Astrocyte (in vitro differentiated cells and primary cell): ENCODE results near the gene PAPLN. TPM values are rescaled to one million over a fixed set of nuclear protein-coding genes. Genes with fewer than 3 reads are reported as not detected.

Source experiments
- DNase-seq: peaks from one replicate; pipeline ENCODE4 v3.0.0-alpha.2; 2010; ENCODE audit warnings: low read depth
- FAIRE-seq: peaks from 2 replicates; lab custom pipeline; 2011; peaks lifted over from hg19 to GRCh38; lab: Jason Lieb, UNC
- H2AFZ ChIP-seq: 2 replicates; pipeline ENCODE4 v1.6.0; 2012; ENCODE audit warnings: low read depth, low read length, inconsistent platforms
- H3K27ac ChIP-seq: 2 replicates; pipeline ENCODE4 v1.5.1; 2011; ENCODE audit warnings: low read depth, low read length, inconsistent platforms
- H3K27me3 ChIP-seq: 2 replicates; pipeline ENCODE4 v1.6.0; 2011; ENCODE audit warnings: low read length, inconsistent platforms; ENCODE audit not compliant: insufficient read depth
- H3K36me3 ChIP-seq: 2 replicates; pipeline ENCODE4 v1.5.1; 2011; ENCODE audit warnings: low read length, inconsistent platforms; ENCODE audit not compliant: insufficient read depth
- H3K4me1 ChIP-seq: 2 replicates; pipeline ENCODE4 v1.5.1; 2011; ENCODE audit warnings: low read length, inconsistent platforms; ENCODE audit not compliant: insufficient read depth
- H3K4me2 ChIP-seq: 2 replicates; pipeline ENCODE4 v1.6.0; 2012; ENCODE audit warnings: low read length, inconsistent platforms
- H3K4me3 ChIP-seq: 2 replicates; pipeline ENCODE4 v1.5.1; 2011; ENCODE audit warnings: low read depth, mild to moderate bottlenecking, low read length, inconsistent platforms; ENCODE audit not compliant: insufficient read depth
- H3K79me2 ChIP-seq: 2 replicates; pipeline ENCODE4 v1.6.0; 2012; ENCODE audit warnings: mild to moderate bottlenecking, low read length, inconsistent platforms; ENCODE audit not compliant: insufficient read depth
- H3K9ac ChIP-seq: 2 replicates; pipeline ENCODE4 v1.6.0; 2012; ENCODE audit warnings: mild to moderate bottlenecking, low read length, inconsistent platforms
- H3K9me3 ChIP-seq: 2 replicates; pipeline ENCODE4 v1.5.1; 2012; ENCODE audit warnings: low read depth, mild to moderate bottlenecking, low read length, inconsistent platforms; ENCODE audit not compliant: insufficient read depth
- H4K20me1 ChIP-seq: 2 replicates; pipeline ENCODE4 v1.6.0; 2012; ENCODE audit warnings: low read length, inconsistent platforms; ENCODE audit not compliant: insufficient read depth
- H3K27ac Mint-ChIP-seq: one replicate; pipeline ENCODE4 v1.8.0; 2021; ENCODE audit warnings: mild to moderate bottlenecking, mixed read lengths; ENCODE audit not compliant: unreplicated experiment
- H3K27me3 Mint-ChIP-seq: one replicate; pipeline ENCODE4 v1.8.0; 2021; ENCODE audit warnings: low read depth, mixed read lengths; ENCODE audit not compliant: unreplicated experiment
- H3K36me3 Mint-ChIP-seq: one replicate; pipeline ENCODE4 v1.8.0; 2021; ENCODE audit warnings: low read depth, mixed read lengths; ENCODE audit not compliant: unreplicated experiment
- H3K4me1 Mint-ChIP-seq: one replicate; pipeline ENCODE4 v1.8.0; 2021; ENCODE audit warnings: low read depth, mixed read lengths; ENCODE audit not compliant: unreplicated experiment
- H3K4me3 Mint-ChIP-seq: one replicate; pipeline ENCODE4 v1.8.0; 2021; ENCODE audit warnings: mild to moderate bottlenecking, moderate library complexity, mixed read lengths; ENCODE audit not compliant: unreplicated experiment
- H3K9me3 Mint-ChIP-seq: one replicate; pipeline ENCODE4 v1.8.0; 2021; ENCODE audit warnings: mild to moderate bottlenecking, mixed read lengths; ENCODE audit not compliant: unreplicated experiment
- EZH2 ChIP-seq: IDR thresholded peaks from 2 replicates; pipeline ENCODE4 v1.6.1; 2012; ENCODE audit warnings: mild to moderate bottlenecking, low read length, inconsistent platforms; ENCODE audit not compliant: insufficient read depth
- total RNA-seq: library from RNA; stranded (reverse); gene quantifications from 2 replicates; pipeline ENCODE4 v1.2.1, GENCODE V29; 2021
- TF ChIP-seq, protein P1 (sequence below): IDR thresholded peaks from 2 replicates; pipeline ENCODE4 v1.5.1; 2011; ENCODE audit warnings: low read depth, mild to moderate bottlenecking, inconsistent platforms, low read length, moderate library complexity; ENCODE audit not compliant: insufficient read depth

PAPLN gene
- total RNA-seq, 1 donor from 2014 or later, result 5.0 TPM

- TF ChIP-seq, protein P1, sequence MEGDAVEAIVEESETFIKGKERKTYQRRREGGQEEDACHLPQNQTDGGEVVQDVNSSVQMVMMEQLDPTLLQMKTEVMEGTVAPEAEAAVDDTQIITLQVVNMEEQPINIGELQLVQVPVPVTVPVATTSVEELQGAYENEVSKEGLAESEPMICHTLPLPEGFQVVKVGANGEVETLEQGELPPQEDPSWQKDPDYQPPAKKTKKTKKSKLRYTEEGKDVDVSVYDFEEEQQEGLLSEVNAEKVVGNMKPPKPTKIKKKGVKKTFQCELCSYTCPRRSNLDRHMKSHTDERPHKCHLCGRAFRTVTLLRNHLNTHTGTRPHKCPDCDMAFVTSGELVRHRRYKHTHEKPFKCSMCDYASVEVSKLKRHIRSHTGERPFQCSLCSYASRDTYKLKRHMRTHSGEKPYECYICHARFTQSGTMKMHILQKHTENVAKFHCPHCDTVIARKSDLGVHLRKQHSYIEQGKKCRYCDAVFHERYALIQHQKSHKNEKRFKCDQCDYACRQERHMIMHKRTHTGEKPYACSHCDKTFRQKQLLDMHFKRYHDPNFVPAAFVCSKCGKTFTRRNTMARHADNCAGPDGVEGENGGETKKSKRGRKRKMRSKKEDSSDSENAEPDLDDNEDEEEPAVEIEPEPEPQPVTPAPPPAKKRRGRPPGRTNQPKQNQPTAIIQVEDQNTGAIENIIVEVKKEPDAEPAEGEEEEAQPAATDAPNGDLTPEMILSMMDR, result no peak
- no peak for TF ChIP-seq EZH2
- peaks cover 6% of the 10 kb centered on the region for H4K20me1 ChIP-seq
These were observed 6.0 kb downstream of the PAPLN start for GRCh38 chr14:73243341-73243740.

GRCh38 chr14:73243748-73244147 lies 6.4 kb downstream of the PAPLN start:
- H3K9me3 ChIP-seq, result peaks cover 3% of the 10 kb centered on the region
- H3K27me3 ChIP-seq, result peaks cover 27% of the 10 kb centered on the region
- H2AFZ ChIP-seq, result no peak overlapping the region
- H3K27ac Mint-ChIP-seq, result no peak overlapping the region
- no peak overlapping the region for H3K9ac ChIP-seq
- DNase-seq (no peak), FAIRE-seq (no peak)
- peaks cover 8% of the 10 kb centered on the region for H3K36me3 Mint-ChIP-seq
- peaks cover 28% of the 10 kb centered on the region for H3K4me1 Mint-ChIP-seq
- peaks cover 5% of the 10 kb centered on the region for H4K20me1 ChIP-seq
- H3K4me1 ChIP-seq, result peaks cover 21% of the 10 kb centered on the region
- no peaks in the 10 kb centered on the region for H3K9me3 Mint-ChIP-seq
- TF ChIP-seq, protein P1, result no peak
- no peak for TF ChIP-seq EZH2
- no peak overlapping the region for H3K4me3 Mint-ChIP-seq
- H3K4me2 ChIP-seq, result no peak overlapping the region
- no peak overlapping the region for H3K27ac ChIP-seq
- H3K79me2 ChIP-seq, result no peaks in the 10 kb centered on the region
- no peaks in the 10 kb centered on the region for H3K36me3 ChIP-seq
- H3K27me3 Mint-ChIP-seq, result peaks cover 11% of the 10 kb centered on the region
- no peak overlapping the region for H3K4me3 ChIP-seq

More at GRCh38 chr14:73243341-73243740, 6.0 kb downstream of the PAPLN start:
- Histone ChIP-seq H3K9me3 (peaks cover 3% of the 10 kb centered on the region), H2AFZ (no peak overlapping the region), H3K4me3 (no peak overlapping the region), H3K9ac (no peak overlapping the region), H3K27me3 (peaks cover 27% of the 10 kb centered on the region), H3K4me2 (no peak overlapping the region), H3K27ac (no peak overlapping the region), H3K36me3 (no peaks in the 10 kb centered on the region), H3K79me2 (no peaks in the 10 kb centered on the region), H3K4me1 (peaks cover 21% of the 10 kb centered on the region)
- no peaks in the 10 kb centered on the region for H3K9me3 Mint-ChIP-seq
- no peak overlapping the region for H3K4me3 Mint-ChIP-seq
- H3K36me3 Mint-ChIP-seq, result peaks cover 8% of the 10 kb centered on the region
- no peak overlapping the region for H3K27ac Mint-ChIP-seq
- FAIRE-seq, result no peak
- H3K27me3 Mint-ChIP-seq, result peaks cover 11% of the 10 kb centered on the region
- DNase-seq, result no peak
- H3K4me1 Mint-ChIP-seq, result peaks cover 32% of the 10 kb centered on the region

DNA sequence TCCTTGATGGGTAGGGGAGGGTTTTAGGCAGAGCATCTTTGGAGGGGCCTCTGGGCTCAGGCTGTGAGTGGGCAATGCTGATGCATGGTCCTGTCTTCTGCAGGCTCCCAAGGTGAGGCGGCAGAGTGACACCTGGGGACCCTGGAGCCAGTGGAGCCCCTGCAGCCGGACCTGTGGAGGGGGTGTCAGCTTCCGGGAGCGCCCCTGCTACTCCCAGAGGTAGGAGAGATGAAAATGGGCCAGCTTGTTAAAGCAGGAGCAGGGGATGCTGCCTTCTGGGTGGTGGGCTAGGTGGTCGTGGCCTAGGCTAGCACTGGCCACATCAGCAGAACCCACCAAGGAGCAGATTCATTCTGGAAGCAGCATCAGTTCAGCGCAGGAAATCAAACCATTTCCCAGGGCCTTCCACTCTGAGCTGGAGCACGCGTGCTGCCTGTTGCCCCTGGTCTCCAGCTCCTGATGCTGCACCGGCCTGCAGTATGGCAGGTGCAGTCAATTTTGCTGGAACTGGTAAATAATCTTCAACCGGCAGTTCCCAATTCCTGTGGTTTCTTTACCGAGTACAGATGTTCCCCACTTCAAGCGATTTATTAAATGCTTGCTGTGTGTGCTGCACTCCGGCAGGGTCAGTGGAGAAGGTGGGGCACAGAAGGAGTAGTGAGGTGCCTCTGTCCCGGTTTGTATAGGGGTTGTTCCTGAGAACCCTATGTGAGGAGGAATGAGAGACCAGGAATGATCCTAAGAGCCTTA lies 7.4 kb downstream of the PAPLN start:
- H3K9me3 Mint-ChIP-seq, result no peaks in the 10 kb centered on the region
- no peak overlapping the region for H2AFZ ChIP-seq
- TF ChIP-seq, protein P1, result no peak
- no peak for TF ChIP-seq EZH2
- no peak overlapping the region for H3K27ac ChIP-seq
- no peaks in the 10 kb centered on the region for H3K36me3 ChIP-seq
- H3K4me2 ChIP-seq, result no peak overlapping the region
- H3K4me3 ChIP-seq, result no peak overlapping the region
- no peaks in the 10 kb centered on the region for H4K20me1 ChIP-seq
- no peak for FAIRE-seq
- no peaks in the 10 kb centered on the region for H3K79me2 ChIP-seq
- H3K4me3 Mint-ChIP-seq, result peak overlapping the region; percentile 41
- peaks cover 8% of the 10 kb centered on the region for H3K36me3 Mint-ChIP-seq
- H3K9me3 ChIP-seq, result peaks cover 3% of the 10 kb centered on the region
- H3K4me1 ChIP-seq, result peaks cover 13% of the 10 kb centered on the region
- peaks cover 27% of the 10 kb centered on the region for H3K27me3 ChIP-seq
- H3K9ac ChIP-seq, result no peak overlapping the region
- no peak overlapping the region for H3K27ac Mint-ChIP-seq
- H3K4me1 Mint-ChIP-seq, result peaks cover 20% of the 10 kb centered on the region
- H3K27me3 Mint-ChIP-seq, result peaks cover 11% of the 10 kb centered on the region
- DNase-seq, result no peak
